NOMO-1 treated with dmso at 0.1 percent for 144 hours (cell line): ENCODE measurements around the gene TRIP12.
"Not testable (repeated sequence)": the region's sequence is repeated elsewhere in the genome, so short reads cannot be mapped to it uniquely, and the experiment has no call there.

Experiments
- DNase-seq: peaks from one replicate; lab custom pipeline; 2025; ENCODE audit not compliant: unreplicated experiment; lab: John Stamatoyannopoulos, UW

TRIP12 gene

DNA sequence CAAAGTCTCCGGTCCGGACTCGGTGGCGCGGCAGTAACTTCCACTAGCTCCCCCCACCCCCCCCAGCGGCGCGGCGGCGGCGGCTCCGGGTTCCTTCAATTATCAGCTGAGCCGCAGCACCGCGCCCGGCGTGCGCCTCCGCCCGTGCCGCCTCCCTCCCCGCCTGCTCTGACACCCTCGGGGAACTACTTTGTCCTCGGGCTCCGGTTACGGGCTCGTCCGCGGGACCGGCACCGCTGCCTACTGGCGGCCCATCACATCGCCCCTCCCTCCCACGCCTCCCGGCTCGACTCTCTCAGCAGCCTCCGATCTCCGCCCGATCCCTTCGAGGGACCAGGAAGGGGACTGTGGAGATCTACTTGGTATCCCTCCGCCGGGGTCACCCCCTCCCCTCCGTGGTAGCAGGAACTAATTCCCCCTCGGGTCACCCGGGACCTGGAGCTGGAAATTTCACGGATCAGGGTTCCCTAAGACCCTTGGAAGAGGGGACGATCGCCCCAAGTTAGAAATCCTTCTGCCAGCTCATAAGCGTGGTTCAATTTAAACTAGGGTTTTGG, at the start of gene TRIP12:
TRIP12 (minus strand) TSS at position 118 of the 557 bp plus-strand sequence. CDS start 41,930 bp downstream, outside the sequence.
- DNase-seq, result peak; percentile 86

DNA sequence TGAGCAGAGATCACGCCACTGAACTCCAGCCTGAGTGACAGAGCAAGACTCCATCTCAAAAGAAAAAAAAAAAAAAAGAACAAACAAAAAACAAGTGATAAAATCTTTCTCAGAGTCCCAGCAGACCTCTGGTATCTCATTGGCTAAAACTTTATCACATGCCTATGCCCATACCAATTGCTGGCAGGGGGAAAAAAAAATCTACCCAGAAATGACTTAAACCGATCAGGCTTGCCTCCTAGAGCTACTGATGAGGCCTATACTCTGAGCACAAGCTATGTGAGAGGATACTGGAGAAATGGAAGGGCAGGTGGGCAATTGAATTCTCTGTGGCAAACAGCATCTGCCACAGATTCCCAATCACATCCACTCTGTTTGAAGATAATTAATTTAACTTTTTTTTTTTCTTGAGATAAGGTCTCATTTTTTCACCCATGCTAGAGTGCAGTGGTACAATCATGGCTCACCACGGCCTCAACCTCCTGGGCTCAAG, 49.5 kb upstream of the TRIP12 start:
- no peak for DNase-seq

DNA sequence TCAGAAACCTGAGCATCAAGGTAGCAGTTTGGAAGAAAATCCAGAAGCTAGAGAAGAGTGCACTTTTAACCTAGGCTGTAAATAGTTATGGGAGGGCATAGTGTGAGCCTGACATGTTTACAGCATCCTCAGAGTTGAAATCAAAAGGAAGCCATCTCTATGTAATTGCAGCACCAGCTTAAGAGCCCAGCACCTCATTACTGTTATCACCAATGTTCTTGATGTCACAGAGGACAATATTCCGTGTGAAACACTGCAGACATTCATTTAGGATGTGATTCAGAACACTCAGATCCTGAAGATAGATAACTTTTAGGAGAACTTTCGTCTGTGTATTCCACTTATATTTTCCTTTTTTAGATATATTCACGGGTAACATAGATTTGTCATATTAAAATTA, 48.6 kb upstream of the TRIP12 start:
- DNase-seq, result no peak

DNA sequence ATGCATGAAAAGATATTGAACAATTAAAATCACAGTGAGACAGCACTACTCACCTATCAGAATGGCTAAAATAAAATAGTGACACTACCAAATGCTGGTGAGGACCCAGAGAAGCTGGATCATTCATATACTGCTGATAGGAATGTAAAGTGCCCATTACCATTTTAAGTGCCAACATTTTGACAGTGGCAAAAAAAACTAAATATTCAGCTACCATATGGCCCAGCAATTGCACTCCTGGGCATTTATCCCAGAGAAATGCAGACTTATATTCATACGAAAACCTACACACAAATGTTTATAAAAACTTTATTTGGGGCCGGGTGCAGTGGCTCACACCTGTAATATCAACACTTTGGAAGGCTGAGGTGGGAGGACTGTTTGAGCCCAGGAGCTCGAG, 48.1 kb upstream of the TRIP12 start:
- DNase-seq, result no peak

DNA sequence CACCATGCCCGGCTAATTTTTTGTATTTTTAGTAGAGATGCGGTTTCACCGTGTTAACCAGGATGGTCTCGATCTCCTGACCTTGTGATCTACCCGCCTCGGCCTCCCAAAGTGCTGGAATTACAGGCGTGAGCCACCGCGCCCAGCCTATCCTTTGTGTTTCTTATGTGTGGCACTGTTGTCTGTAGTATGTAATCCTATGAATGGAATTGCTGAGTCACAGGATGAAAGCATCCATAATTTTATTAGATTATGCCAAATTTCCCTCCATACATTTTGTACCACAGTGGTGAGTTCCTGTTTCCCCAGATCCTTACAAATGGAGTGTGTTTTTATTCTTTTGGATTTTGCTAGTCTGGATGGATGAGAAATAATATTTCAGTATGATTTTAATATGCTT, 41.8 kb upstream of the TRIP12 start:
- DNase-seq, result not testable (repeated sequence)

DNA sequence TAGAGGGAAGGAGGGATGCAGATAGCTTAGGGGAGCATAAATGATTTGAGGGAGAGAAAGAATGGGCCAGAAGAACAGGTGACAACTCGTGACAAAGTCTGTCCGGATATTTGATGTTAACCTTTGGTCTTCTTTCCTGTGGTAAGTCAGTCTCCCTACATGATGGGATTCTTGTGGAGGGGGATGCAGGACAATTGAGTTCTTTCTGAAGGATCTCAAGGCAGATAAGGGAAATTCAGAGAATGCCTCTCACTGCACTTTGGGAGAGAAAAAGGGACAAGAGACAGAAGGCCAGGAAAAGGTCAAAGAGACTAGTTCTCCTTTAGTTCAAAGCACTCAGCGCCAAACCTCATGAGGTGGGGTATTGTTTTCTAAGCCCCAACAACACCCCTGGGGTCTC, 34.7 kb upstream of the TRIP12 start:
- DNase-seq, result no peak

DNA sequence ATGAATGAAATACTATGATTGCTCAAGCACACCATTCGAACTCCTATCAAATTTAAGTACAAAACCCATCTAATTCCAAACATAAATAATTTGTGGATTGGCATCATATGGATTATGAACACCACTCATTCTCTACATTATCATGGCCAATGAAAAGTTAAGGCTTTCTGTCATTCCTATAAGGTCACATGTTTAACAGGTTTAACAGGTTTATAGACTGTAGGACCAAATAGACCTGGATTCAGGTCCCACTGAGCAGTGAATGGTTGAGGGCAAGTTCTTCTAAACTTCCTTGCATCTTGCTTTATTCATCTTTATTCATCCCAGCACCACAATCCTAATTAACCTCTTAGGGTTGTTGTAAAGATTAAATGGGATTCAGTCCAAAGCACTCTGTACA, 33.9 kb upstream of the TRIP12 start:
- no peak for DNase-seq

DNA sequence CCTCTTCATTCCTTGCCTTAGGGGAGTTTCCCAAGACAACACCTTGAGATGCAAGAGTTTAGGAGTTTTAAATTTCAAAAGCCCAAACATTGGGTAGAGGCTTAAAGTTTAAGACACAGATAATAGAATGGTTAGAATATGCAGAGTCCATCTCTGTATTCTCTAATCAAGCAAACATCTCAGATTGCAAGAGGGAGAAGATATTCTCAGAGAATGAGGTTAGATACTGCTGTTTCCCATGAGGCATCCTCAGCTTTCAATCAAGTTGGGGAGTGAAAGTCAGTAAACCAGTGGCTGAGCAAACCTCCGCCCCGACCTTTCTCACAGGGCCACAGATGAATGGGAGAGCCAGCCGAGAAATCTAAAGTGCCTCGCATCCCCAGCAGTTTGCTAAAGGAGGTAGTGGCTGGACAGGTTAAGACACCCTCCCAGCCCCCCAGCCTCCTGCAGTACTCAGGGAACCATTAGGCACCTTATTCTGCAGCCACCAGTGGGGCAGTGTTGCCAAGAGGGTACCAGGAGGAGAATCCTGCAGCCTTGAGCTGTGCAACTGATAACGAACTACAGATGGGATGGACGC, 30.5 kb upstream of the TRIP12 start:
- no peak for DNase-seq

DNA sequence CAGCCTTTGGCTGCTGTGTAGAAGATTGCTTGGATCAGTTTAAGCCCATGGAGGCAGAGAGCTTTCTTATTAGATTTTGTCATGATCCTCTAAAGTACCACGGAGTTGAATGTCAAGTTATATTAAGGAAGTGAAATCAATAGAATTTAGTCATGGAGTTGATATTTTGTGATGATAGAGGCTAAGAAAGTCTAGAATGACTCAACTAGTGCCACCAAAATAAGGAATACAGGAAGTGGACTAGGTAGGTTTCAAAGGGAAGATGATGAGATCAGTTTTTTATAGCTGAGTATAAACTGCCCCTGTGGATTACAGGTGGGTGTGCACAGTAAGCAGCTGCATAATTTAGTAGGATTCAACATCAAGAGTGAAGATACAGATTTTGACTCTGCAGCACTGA, 25.7 kb upstream of the TRIP12 start:
- DNase-seq, result no peak

DNA sequence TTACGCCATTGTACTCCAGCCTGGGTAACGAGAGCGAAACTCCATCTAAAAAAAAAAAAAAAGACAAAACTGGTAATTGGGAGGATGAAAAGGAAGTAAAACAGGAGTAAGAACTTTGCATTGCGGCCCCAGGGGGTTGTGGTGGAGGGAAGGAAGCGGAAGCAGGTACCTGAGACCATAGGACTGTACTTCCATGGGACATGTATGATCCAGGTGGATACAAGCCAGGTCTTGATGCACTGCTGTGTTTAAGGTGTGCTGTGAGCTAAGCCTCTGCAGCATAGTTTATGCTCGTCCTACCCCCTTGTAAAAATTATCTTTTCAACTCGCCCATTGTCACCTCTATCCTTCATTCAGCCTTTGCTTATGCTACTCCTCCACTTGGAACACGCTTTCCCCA, 24.2 kb upstream of the TRIP12 start:
- DNase-seq, result no peak

DNA sequence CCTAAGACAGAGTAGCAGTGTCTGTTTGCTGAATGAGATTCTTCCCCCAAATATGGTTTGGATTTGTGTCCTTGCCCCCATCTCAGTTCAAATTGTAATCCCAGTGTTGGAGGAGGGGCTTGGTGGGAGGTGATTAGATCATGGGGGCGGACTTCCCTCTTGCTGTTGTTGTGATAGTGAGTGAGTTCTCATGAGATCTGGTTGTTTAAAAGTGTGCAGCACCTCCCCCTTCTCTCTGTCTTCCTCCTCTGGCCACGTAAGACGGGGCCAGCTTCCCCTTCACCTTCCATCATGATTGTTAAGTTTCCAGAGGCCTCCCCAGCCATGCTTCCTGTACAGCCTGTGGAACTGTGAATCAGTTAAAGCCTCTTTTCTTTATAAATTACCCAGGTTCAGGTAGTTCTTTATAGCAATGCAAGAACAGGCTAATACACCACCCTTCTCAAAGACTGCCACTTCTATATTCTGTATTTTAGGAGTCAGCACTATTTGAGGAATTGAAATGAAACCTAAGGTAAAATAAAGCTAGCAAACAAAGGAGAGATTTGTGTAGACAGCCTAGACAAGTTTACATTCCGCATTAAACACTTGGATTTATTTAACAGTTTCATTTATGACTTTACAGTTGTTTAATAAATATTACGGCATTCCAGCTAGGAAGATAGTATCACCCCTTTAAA, 22.1 kb upstream of the TRIP12 start:
- no peak for DNase-seq

DNA sequence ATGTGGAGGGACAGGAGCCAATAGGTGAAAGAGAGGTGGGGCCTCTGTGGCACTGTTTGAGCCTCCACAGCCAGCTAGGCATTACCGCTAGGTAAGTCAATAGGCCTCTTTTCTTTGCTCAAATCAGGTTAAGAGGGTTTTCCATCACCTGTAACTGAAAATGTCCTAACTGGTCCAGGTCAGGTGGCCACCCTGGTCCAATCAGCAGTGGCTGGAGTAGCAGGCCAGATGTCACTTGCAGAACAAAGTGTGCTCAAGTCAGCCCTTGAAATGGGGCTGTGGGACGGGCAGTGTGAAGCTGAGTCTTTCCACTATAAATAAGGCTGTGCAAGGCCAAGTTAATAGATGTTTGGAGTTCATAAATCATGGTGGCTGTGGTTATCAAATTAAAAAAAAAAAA, 21.4 kb upstream of the TRIP12 start:
- DNase-seq, result no peak

DNA sequence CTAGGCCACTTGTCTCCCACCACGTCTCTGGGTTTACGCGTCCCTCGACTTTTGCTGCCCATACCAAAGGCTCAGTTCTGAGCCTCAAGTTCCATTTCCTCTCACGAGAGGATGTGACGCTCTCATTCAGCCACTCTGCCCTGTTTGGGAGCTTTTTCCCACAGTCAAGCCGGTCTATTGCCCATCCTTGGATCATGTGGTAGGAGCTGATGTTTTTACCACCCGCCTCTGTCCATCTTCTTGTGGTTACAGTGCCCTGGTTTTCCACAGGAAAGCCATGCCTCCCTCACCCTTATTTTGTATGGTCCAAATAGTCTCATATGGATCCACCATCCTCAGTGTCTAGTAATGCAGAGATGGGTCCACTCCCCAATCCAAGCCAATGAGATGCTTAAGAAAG, 20.9 kb upstream of the TRIP12 start:
- no peak for DNase-seq

DNA sequence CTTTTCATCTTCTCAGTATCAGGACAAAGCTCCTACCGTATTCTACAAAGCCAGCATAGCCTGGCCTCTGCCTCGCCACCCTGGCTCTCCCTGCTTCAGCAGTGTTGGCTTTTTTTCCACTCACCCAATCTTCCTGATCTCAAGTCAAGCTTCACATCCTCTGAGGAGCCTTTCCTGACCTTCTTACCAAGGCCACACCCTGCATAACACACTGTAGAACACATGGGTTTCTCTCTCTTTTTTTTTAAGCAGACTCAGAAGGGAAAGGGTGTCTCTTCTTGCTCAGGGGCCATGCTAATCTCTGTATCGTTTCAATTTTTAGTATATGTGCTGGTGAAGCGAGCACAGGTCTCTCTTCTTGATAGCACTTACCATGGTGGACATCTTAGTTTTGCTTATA, 15.7 kb upstream of the TRIP12 start:
- no peak for DNase-seq

DNA sequence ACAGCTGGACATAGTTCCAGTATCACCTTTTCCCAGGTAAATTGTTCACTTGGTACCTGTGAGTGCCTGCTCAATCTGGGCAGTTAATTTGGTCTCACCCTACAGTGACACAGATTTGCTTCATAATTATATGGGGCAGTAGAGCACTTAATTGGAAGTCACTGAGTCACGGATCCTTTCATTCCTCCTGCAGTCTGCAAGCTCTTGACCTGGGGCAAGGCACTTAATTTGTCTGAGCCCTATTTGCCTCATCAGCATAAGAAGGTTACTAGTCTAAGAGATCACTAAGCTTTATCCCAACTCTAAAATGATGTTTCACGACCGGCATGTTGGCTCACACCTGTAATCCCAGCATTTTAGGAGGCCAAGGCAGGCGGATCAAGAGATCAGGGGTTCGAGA, 9.4 kb upstream of the TRIP12 start:
- no peak for DNase-seq

DNA sequence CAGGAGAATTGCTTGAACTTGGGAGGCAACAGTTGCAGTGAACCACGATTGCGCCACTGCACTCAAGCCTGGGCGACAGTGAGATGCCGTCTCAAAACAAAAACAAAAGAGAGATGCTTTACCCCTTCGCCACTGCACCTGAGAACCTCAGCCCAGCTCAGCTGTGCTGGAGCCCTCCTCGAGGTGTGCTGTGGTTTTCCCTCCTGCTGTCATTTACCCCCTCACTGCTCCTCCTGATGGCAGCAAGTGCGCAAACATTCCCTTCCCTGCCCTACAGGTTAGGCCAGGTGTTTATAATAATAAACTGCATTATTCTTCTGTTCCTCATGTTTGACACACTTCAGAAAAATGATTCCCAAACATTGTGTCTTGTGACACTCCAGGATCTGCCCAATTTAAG, 8.8 kb upstream of the TRIP12 start:
- DNase-seq, result no peak

DNA sequence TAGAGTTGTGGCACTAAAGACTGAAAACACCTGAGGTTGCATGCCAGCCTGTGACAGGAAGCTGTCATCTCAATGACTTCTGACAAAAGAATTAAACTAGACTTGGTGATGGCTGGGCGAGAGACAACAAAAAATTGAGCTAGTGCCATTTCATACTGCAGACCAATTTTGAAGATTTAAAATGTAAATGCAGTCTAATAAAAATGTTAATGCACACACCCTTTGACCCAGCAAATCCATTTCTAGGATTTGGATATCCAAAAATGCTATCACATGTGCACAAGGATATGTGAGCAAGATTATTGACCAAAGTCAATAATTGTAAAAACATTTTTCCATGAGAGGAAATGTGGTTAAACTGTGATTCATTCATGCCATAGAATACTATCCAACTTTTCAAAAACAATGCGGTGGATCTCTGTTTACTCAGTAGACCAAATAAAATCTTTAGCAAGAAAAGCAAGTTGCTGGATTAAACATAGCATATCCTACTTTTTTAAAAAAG, 6.1 kb upstream of the TRIP12 start:
- no peak for DNase-seq

DNA sequence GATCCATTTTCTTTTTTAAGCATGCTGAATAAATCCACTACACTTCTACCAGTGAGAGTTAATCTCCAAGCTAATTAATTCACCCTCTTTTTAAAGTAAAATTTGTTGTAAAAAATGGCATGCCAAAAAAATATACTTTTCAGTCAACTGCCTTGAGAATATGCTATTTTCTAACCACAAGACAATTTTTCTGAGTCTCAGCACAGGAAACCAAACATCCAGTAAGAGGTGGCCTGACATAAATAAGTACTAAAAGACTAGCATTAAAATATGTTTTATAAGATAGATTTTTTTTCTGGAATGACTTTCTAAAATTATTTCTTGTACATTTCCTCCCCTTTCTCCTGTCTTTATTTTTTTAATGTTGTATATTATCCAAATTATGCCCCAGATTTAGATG, 3.4 kb upstream of the TRIP12 start:
- DNase-seq, result no peak

DNA sequence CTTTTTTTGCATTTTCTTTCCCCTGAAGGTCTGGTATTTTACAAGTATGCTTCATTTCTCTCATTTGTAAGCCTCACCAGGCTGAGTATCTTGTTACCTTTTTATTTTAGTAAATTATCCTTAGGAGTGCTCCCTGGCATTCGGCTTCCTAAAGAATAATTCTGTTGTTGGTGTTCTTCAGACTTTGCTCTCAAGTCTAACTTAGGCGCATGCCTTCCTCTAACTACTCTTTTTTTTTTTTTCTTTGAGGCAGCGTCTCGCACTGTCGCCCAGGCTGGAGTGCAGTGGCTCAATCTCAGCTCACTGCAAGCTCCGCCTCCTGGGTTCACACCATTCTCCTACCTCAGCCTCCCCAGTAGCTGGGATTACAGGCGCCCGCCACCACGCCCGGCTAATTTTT, 2.7 kb upstream of the TRIP12 start:
- not testable (repeated sequence) for DNase-seq

DNA sequence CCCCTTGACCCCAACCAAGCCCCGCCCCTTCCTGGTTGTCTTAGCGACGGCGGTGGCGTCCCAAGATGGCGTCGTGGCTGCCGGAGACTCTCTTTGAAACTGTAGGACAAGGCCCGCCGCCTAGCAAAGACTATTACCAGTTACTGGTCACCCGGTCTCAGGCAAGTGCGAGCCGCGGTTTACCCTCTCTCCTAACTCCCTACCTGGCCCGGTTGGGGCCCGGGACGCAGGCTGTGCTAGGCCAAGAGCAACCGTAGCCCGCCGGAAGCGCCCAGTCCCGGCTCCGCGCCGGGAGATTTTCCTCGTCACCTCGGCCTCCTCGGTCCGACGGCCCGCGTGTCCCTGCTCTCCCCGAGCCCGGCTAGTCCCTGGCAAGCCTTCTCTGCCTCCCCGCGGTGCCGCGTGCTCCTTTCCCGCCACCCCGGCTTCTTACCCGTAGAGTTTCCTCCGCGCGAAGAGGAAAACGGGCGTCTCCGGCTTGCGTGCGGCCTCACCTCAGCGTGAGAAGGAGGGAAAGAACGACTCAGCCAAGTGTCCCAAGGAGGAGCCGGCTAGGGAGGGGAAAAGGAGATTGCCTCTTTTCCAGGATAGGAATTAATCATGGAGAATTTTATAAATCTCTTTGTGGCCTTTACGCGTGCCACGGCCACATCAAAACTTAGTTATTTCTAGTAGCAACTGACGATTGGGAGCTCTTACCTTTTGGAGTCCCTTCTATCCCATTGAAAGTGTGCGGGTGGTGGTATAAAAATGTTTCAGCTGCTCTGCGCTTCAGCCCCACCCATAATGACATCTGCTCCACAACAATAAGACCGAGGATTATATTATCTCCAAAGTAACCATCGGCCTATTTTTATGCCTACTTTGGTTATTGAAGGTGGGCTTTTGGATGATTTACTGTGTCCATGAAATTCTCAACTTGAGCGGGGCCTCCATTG, 909 bp upstream of the TRIP12 start, which contains the start of gene FBXO36:
FBXO36 (plus strand) TSS at position 55 of the 938 bp plus-strand sequence; CDS start at position 66, 11 bp downstream.
- DNase-seq, result peak; percentile 84
